Measurements from ENCODE around the gene FBLN1. TPM values are rescaled to one million over a fixed set of nuclear protein-coding genes. Genes with fewer than 3 reads are reported as not detected.

FBLN1 gene
- total and polyA plus RNA-seq, 9 of the 15 experiments (the other 6 are each of a cell fraction or from before 2014, with no cell fraction given), result 0.66 TPM; not detected in 8

DNA sequence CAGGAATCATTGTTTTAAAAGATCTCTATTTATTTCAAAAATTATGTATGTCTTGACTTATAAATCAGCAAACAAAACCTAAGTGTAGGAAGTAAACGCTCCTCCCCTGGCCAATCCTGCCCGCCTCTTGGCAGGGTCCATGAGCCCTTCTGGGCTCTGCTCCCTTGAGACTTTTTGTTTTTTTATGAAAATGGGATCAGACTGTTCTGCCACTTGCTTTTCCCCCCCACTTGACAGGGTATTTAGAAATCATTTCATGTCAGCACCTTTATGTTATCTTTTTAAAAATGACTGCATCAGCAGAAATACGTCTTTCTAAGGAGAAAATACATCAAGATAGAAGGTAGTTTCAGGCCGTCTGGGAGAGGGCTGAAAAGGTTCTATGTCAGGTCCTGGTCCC lies 35.6 kb downstream of the FBLN1 start (continued):
- TF ChIP-seq, protein P1, sequence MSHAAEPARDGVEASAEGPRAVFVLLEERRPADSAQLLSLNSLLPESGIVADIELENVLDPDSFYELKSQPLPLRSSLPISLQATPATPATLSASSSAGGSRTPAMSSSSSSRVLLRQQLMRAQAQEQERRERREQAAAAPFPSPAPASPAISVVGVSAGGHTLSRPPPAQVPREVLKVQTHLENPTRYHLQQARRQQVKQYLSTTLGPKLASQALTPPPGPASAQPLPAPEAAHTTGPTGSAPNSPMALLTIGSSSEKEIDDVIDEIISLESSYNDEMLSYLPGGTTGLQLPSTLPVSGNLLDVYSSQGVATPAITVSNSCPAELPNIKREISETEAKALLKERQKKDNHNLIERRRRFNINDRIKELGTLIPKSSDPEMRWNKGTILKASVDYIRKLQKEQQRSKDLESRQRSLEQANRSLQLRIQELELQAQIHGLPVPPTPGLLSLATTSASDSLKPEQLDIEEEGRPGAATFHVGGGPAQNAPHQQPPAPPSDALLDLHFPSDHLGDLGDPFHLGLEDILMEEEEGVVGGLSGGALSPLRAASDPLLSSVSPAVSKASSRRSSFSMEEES (CRISPR knock-in tag; IDR thresholded peaks at IDR 0.05), result no peak
- no peak for TF ChIP-seq HSF4 (CRISPR knock-in tag; IDR thresholded peaks at IDR 0.05; ENCODE audit: borderline replicate concordance)
- TF ChIP-seq, protein P2, sequence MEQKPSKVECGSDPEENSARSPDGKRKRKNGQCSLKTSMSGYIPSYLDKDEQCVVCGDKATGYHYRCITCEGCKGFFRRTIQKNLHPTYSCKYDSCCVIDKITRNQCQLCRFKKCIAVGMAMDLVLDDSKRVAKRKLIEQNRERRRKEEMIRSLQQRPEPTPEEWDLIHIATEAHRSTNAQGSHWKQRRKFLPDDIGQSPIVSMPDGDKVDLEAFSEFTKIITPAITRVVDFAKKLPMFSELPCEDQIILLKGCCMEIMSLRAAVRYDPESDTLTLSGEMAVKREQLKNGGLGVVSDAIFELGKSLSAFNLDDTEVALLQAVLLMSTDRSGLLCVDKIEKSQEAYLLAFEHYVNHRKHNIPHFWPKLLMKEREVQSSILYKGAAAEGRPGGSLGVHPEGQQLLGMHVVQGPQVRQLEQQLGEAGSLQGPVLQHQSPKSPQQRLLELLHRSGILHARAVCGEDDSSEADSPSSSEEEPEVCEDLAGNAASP (IDR thresholded peaks at IDR 0.05), result no peak
- TF ChIP-seq ZNF124 (CRISPR knock-in tag; IDR thresholded peaks at IDR 0.05), result no peak
- TF ChIP-seq ZNF316 (IDR thresholded peaks at IDR 0.05), result peak; percentile 82
- peak; percentile 75 for TF ChIP-seq MAFG (tag; conservative IDR thresholded peaks at IDR 0.05)
- no peak for TF ChIP-seq FOS (IDR thresholded peaks at IDR 0.05; ENCODE audit: extremely low read depth, insufficient read length)
- TF ChIP-seq NBN (IDR thresholded peaks at IDR 0.05; ENCODE audit: low read depth), result no peak
- TF ChIP-seq, protein P3, sequence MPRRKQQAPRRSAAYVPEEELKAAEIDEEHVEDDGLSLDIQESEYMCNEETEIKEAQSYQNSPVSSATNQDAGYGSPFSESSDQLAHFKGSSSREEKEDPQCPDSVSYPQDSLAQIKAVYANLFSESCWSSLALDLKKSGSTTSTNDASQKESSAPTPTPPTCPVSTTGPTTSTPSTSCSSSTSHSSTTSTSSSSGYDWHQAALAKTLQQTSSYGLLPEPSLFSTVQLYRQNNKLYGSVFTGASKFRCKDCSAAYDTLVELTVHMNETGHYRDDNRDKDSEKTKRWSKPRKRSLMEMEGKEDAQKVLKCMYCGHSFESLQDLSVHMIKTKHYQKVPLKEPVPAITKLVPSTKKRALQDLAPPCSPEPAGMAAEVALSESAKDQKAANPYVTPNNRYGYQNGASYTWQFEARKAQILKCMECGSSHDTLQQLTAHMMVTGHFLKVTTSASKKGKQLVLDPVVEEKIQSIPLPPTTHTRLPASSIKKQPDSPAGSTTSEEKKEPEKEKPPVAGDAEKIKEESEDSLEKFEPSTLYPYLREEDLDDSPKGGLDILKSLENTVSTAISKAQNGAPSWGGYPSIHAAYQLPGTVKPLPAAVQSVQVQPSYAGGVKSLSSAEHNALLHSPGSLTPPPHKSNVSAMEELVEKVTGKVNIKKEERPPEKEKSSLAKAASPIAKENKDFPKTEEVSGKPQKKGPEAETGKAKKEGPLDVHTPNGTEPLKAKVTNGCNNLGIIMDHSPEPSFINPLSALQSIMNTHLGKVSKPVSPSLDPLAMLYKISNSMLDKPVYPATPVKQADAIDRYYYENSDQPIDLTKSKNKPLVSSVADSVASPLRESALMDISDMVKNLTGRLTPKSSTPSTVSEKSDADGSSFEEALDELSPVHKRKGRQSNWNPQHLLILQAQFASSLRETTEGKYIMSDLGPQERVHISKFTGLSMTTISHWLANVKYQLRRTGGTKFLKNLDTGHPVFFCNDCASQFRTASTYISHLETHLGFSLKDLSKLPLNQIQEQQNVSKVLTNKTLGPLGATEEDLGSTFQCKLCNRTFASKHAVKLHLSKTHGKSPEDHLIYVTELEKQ (CRISPR knock-in tag; IDR thresholded peaks at IDR 0.05), result no peak
- no peak for TF ChIP-seq RB1 (IDR thresholded peaks at IDR 0.05; ENCODE audit: low read depth)
- no peak for TF ChIP-seq ZNF146 (CRISPR knock-in tag; IDR thresholded peaks at IDR 0.05; ENCODE audit: unreplicated experiment)
- no peak for TF ChIP-seq TBL1XR1 (IDR thresholded peaks at IDR 0.05; ENCODE audit: low read length in 2 of 2)
- TF ChIP-seq TCF7 (IDR thresholded peaks at IDR 0.05; ENCODE audit: borderline replicate concordance), result no peak
- no peak for TF ChIP-seq ZNF311 (CRISPR knock-in tag; IDR thresholded peaks at IDR 0.05)
- TF ChIP-seq, protein P4, sequence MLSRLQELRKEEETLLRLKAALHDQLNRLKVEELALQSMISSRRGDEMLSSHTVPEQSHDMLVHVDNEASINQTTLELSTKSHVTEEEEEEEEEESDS (CRISPR knock-in tag; IDR thresholded peaks at IDR 0.05), result no peak
- TF ChIP-seq ZC3H11A (IDR thresholded peaks at IDR 0.05; ENCODE audit: low read depth, low read length), result no peak
- no peak for TF ChIP-seq SOX6 (IDR thresholded peaks at IDR 0.05)
- no peak for TF ChIP-seq DACH1 (IDR thresholded peaks at IDR 0.05; ENCODE audit: partially characterized antibody)
- no peak for TF ChIP-seq CREB1 (IDR thresholded peaks at IDR 0.05)
- no peak for TF ChIP-seq CREB1 (CRISPR knock-in tag; IDR thresholded peaks at IDR 0.05)
- peak; percentile 58; the same call in 1 of the 2 replicates for TF ChIP-seq MAFF (IDR thresholded peaks at IDR 0.05; ENCODE audit: low read length)
- no peak for TF ChIP-seq MCM7 (IDR thresholded peaks at IDR 0.05)
- TF ChIP-seq SP2 (IDR thresholded peaks at IDR 0.05; ENCODE audit: extremely low read depth, low read depth, low read length, poor library complexity, severe bottlenecking), result no peak

Measured in K562 (cell line).